Myocyte (in vitro differentiated cells): ENCODE results near the gene GREM1. TPM values are rescaled to one million over a fixed set of nuclear protein-coding genes. Genes with fewer than 3 reads are reported as not detected.

Source experiments
- DNase-seq: peaks from one replicate; pipeline ENCODE4 v3.0.0-alpha.2; 2012; ENCODE audit warnings: low read depth
- total RNA-seq: library from RNA; depleted of rRNA; stranded (reverse); fragments of >200 nt; gene quantifications from 2 replicates; pipeline ENCODE4 v1.2.3, GENCODE V29; 2014

GREM1 gene
- total RNA-seq, 1 donor from 2014 or later: 82.8 TPM

DNA sequence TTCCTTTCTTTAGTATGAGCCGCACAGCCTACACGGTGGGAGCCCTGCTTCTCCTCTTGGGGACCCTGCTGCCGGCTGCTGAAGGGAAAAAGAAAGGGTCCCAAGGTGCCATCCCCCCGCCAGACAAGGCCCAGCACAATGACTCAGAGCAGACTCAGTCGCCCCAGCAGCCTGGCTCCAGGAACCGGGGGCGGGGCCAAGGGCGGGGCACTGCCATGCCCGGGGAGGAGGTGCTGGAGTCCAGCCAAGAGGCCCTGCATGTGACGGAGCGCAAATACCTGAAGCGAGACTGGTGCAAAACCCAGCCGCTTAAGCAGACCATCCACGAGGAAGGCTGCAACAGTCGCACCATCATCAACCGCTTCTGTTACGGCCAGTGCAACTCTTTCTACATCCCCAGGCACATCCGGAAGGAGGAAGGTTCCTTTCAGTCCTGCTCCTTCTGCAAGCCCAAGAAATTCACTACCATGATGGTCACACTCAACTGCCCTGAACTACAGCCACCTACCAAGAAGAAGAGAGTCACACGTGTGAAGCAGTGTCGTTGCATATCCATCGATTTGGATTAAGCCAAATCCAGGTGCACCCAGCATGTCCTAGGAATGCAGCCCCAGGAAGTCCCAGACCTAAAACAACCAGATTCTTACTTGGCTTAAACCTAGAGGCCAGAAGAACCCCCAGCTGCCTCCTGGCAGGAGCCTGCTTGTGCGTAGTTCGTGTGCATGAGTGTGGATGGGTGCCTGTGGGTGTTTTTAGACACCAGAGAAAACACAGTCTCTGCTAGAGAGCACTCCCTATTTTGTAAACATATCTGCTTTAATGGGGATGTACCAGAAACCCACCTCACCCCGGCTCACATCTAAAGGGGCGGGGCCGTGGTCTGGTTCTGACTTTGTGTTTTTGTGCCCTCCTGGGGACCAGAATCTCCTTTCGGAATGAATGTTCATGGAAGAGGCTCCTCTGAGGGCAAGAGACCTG is 13.2 kb downstream of the GREM1 start:
- no peak for DNase-seq

DNA sequence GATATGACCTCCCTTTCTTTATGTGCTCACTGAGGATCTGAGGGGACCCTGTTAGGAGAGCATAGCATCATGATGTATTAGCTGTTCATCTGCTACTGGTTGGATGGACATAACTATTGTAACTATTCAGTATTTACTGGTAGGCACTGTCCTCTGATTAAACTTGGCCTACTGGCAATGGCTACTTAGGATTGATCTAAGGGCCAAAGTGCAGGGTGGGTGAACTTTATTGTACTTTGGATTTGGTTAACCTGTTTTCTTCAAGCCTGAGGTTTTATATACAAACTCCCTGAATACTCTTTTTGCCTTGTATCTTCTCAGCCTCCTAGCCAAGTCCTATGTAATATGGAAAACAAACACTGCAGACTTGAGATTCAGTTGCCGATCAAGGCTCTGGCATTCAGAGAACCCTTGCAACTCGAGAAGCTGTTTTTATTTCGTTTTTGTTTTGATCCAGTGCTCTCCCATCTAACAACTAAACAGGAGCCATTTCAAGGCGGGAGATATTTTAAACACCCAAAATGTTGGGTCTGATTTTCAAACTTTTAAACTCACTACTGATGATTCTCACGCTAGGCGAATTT is 14.9 kb downstream of the GREM1 start:
- no peak for DNase-seq

DNA sequence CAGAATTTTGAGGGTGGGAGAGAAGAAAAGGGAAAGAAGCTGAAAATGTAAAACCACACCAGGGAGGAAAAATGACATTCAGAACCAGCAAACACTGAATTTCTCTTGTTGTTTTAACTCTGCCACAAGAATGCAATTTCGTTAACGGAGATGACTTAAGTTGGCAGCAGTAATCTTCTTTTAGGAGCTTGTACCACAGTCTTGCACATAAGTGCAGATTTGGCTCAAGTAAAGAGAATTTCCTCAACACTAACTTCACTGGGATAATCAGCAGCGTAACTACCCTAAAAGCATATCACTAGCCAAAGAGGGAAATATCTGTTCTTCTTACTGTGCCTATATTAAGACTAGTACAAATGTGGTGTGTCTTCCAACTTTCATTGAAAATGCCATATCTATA is 15.5 kb downstream of the GREM1 start:
- no peak for DNase-seq

DNA sequence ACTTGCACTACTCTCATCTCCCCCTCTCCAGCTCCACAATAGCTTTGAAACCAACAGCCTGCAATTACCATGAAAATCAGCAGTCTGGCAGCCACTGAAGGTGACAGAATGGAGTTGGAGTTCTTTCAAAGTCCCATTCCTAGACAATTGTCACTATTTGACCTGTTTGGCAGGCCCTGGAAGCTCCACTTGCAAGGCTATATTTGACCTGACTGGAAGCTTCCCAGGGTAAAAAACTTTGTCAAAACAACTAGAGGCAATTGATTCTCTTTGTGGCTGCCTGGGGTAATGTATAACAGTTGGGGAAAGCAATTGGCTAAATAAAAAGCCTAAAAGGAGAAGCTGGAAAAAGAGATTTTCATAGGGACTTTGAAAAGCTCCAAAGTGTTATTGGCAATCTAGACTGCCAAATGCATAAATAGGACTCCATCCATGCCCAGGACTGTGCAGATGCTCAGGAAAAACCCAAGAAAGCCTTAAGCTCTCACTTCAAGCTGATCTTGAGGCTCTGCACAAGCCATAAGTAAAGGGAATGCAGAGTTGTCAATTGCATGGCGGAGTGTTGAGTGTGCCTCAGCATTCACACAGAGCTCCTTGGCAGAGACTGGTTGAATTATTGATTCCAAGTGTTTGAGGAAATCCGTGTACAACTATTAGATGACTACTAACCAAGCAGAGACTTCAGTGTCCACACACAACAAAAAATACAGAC is 18.3 kb downstream of the GREM1 start:
- DNase-seq: no peak

DNA sequence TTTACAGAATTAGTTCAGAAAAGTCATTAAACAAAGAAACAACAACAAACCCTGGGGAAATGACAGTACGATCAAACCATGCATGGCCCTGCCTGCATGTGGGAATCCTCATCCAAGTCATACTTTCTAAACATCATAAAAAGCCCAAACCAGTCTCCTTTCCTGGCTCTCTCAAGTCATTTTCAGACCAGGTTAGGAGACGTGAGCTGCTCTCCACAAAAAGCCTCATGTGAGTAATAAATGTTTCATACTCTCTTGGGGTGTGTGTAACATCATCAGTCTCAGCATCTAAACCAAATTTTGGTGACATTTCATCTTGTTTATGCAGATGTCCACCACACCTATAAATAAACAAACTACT is 18.9 kb downstream of the GREM1 start:
- no peak for DNase-seq

DNA sequence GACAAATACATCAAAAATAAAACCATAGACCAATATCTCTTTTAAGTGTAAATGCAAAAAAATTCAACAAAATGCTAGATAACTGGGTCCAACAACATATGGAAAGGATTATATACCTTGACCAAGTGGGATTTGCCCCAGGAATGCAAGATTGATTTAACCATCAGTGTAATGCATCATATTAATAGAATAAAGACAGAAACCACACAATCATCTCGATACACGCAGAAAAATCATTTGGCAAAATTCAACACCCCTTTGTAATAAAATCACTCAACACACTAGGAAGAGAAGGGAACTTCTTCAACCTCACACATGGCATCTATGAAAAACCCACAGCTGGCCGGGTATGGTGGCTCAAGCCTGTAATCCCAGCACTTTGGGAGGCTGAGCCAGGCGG is 19.5 kb downstream of the GREM1 start:
- no peak for DNase-seq

DNA sequence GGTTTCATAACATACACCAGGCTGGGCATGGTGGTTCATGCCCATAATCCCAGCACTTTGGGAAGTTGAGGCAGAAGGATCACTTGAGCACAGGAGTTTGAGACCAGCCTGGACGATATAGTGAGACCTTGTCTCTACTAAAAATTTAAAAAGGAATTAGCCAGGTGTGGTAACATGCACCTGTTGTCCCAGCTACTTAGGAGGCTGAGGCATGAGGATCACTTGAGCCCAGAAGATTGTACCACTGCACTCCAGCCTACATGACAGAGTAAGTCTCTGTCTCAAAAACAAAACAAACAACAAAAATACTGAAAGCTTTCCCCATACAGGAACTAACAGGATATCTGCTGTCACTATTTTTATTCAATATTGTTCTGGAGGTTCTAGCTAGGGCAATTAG is 20.9 kb downstream of the GREM1 start:
- DNase-seq: no peak

DNA sequence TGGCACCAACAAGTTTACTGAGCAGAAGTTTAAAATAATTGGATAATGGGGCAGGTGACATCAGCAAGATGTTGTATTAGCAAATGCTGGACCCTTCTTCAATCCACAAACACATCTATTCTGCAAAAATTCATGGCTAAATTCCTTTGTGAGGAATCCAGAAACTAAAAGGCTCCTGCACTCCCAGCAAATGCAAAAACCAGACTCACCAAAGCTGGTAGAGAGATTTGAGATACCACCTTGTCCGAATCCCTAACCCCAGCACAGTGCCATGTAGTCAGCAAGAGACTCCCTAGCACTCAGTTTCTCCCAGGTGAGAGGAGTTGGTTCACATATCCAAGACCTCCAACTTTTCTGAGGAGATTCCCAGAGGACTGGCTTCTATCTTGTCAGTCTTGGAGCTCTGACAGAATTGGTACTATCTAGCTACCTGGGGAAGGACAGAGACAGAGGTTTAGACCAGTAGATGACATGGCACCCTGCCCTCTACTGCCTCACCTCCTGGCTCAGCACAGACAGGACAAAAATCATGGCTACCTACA is 21.8 kb downstream of the GREM1 start:
- DNase-seq: no peak

DNA sequence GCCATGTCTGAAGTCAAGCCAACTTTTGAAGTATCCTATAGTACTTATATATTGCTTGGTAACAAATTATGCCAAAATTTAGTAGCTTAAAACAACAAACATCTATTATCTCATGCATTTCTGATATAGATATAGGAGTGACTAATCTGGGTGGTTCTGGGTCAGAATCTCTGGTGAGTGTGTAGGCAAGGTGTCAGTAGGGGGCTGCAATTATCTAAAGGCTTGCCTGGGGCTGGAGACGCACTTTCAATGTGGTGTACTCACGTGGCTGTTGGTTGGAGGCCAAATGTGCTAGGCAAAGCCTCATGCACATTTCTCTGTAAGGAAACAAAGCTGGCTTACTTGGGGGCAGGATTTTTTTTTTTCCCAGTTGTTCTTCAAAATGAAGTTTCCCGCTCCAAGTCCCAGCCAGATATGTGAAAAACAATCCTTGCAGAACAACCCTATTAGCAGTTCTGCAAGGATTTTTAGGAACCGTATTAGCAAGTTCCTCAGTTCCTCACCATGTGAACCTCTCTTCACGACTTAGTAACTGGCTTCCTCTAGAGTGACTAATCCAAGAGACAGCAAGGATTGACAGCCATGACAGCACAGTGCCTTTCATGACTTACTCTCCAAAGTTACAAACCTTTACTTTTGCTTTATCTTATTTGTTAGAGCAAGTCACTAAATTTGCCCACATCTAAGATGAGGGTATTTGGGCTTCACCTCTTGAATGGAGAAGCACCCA is 25.8 kb downstream of the GREM1 start:
- no peak for DNase-seq

DNA sequence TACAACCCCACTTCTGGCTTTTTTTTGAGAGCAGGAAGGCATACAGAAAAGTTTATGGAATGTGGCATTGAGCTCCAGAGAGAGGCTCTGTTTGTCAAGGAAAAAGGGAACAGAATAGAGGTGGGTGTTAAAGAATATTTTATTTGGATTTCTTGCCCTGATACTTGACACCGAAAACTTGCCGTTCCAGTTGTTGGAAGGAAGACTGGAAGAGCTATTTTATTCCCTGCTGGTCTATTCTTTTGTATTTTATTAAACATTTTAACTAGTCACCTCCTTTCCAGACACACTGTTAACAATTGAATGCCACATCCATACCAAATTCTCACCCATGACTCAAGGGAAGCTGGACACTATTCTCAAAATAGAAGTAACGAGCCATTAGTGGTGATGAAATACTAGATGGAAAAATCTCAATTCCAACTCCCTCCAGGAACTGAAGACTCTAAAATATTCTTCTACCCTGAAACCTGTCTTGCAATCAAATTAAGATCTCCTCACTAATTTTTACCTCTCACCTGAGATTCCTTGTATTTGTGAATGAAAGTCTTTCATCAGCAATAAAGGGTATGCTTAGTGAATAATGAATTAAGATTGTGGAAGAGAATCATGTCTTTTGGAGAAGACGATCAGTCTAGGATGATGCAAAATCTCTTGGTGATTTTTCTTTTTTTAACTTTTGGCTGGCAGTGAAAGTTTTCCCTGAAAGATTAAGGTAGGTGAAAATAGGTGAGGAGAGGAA is 28.5 kb downstream of the GREM1 start:
- DNase-seq: no peak

DNA sequence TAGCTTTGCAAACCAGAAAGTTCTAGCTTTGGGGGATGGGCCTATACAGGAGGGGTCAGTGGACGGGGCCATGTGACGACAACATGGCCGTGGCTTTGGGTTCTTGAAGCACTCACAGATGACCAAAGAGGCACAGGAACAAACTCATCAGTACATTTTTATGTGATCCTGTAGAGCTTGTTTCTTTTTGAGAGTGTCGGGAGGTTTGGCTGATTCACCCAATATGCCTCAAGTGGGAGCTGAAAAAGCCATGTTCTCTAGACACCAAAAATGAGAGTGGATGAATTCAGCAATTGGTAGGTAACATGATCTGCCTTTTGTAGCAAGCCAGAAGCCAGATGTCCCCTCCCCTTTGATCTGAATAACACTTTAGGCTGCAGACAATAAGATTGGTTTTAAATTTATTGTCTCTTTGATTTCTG is 30.1 kb downstream of the GREM1 start:
- DNase-seq: peak; percentile 52

DNA sequence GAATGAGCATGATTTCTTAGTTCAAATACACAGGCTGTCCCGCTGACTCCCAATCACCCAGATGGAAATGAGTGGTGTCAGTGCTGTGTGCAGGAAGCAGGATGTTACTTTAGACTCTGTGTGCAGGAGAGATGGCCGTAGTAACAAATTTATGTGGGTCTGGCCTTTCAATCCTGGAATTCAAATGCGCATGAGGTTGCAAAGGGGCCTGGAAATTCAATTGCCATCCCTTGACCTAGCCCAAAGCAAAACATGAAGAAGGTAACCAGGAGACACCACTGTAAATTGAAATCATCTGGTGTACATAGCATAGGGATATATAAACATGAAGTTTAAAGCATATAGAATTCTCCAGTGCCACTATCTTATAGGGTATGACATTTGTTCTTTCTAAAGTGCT is 33.2 kb downstream of the GREM1 start:
- no peak for DNase-seq

DNA sequence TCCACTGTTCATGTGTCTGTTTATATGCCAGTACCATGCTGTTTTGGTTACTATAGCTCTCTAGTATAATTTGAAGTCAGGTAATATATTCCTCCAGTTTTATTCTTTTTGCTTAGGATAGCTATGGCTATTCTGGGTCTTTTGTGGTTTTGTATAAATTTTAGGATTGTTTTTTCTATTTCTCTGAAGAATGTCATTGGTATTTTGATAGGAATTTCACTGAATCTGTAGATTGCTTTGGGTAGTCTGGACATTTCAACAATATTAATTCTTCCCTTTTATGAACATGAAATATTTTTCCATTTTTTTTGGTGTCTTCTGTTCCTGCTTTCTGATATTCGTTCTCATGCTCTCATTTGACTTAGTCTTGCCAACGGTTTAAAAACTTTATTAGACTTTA is 39.6 kb downstream of the GREM1 start:
- DNase-seq: no peak

DNA sequence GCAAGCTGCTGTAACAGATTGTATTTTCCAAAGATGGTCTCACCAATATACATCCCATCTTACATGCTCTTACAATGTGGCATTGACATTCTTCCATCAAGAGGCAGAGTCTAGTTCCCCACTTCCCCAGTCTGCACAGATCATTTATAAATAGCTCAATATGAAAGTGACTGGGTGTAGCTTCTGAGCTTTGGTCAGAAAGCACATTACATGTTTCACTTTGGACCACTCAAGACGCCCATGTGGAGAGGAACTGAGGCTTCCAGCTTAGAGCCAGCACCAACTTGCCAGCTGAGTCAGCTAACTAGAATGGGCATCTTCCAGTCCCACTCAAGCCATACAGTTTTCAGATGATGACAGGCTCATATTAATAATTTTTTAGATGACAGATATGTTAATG is 45.5 kb downstream of the GREM1 start:
- no peak for DNase-seq

DNA sequence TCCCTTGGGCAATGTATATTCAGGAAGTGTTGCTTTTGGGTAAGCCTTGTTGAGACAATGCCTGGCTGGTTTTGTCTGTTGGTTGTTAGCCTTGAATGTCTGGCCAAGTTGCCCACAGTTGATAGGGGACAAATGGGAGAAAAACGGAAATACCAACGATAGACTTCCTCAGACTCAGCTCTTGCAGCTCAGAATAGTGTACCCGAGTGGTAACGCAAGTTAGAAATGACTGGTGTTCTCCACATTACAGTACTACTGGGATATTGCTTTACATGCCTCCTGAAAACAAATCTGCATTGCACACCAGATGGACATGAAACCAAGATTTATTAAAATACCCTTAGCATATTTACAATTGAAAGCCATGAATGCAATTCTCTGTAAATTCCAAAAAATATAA is 47.4 kb downstream of the GREM1 start:
- no peak for DNase-seq

DNA sequence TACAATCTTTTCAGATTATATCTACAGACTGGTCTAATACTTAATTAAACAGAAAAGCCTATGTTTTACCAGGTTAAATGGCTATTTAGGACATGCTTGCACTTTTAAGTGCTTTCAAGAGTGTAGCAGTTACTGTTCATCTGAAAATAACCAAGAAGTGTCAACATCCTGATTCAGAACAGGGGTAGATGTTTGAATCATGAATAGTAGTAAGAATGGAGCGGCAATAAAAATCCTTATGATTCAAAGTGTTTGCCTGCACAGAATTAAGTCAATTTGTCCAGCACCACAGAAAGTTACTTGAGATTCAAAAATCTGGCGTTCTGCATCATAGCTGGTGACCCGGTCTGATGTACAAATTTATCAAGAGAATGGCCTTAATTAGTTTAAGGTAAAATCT is 48.3 kb downstream of the GREM1 start:
- DNase-seq: no peak

DNA sequence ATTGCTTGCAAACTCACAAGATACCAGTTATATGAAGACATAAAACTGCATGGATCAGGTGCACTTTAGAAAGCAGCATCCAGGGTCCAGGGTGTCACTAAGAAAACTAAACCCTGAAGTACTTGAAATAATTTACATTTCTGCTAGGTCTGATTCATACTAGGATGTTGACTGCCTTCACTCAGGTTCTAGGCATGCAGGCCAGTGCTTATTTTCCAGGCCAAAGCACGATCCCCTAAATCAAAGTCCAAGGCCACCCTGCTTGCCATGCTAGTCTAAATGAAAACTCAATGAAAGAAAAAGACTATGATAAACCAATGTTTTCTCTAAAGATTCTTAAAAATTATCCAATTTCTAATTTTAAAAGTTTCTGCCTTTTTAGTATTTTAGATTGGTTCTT is 49.4 kb downstream of the GREM1 start:
- no peak for DNase-seq

DNA sequence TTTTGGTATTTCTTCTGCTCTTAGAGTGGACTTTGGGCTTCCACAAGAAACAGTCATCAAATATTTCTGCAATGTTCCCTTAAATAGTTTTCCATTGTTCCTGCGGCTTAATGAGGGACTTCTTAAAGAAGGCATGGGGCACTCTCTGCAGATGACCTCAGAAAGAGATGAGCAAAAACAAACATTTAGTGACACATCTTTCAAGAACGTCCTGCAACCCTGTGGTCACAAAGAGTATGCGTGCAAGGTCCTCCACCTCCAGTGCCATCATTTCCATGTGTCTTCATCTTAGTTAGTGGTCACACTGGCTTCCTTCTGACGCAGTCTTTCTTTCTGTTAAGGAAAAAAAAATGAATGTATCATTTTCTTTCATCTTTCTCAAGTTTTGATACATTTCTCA is 56.2 kb downstream of the GREM1 start:
- DNase-seq: peak; percentile 91

DNA sequence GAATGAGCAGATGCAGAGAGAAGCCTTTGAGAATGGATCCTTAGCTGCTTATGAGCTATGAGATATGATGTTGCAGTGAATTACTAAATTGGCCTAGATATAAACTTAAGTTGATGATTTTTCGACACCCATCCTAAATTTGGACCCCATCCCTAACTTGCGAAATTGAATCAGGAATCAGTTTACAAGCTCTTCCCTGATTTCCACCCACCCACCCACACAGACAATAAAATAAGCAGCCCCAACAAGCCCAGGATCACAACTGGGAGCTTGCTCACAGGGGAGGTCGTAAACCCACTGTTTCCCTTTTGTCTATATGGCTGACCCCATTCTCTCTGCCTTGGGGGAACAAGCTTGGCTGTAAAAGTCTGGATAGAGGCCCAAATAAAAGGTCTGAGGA is 57.3 kb downstream of the GREM1 start:
- no peak for DNase-seq

DNA sequence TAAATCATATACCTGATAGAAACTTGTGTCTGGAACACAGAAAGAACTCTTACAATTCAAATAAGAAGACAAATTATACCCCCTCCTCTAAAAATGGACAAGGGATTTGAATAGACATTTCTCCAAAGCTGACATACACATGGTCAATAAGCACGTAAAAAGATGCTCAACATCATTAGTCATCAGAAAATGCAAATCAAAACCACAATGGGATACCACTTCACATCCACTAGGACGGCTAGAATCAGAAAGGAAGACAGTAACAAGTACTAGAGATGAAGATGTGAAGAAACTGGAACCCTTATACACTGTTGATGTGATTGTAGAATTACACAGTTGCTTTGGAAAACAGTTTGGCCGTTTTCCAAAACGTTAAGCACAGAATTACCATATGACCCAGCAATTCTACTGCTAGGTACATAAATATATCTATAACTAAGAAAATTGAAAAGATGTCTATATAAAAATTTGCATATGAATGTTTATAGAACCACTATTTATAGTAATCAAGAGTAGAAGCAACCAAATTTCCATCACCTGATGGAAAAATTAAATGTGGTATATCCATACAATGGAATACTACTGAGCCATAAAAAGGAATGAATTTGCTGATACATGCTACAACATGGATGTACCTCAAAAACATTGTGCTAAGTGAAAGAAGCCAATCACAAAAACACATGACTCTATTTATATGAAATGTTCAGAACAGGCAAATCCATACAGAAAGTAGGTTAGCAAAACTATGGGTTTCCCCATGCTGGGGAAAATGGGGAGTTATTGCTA is 60.8 kb downstream of the GREM1 start:
- no peak for DNase-seq
